Upper lobe of right lung (tissue), 1 donor: ENCODE measurements around the gene FALEC. TPM values are rescaled to one million over a fixed set of nuclear protein-coding genes. Genes with fewer than 3 reads are reported as not detected.
A peak's percentile ranks its signal among the peaks of the same experiment; 100 is the strongest.

Experiments used
- ATAC-seq: fragments of 200-7000 bp; cut with Tn5 transposase; one replicate; pipeline ENCODE4 v1.9.1; 2020; ENCODE audit warnings: mild to moderate bottlenecking, moderate library complexity
- DNase-seq: peaks from one replicate; pipeline ENCODE4 v3.0.0-alpha.2; 2020
- H3K27ac ChIP-seq: fragments of 200-600 bp; one replicate; pipeline ENCODE4 v1.8.0; 2022
- H3K27me3 ChIP-seq: fragments of 200-600 bp; one replicate; pipeline ENCODE4 v1.8.0; 2022; ENCODE audit warnings: mild to moderate bottlenecking
- H3K36me3 ChIP-seq: fragments of 200-600 bp; one replicate; pipeline ENCODE4 v1.8.0; 2022
- H3K4me1 ChIP-seq: fragments of 200-600 bp; one replicate; pipeline ENCODE4 v1.8.0; 2022
- H3K4me3 ChIP-seq: fragments of 200-600 bp; one replicate; pipeline ENCODE4 v1.8.0; 2022; ENCODE audit warnings: mild to moderate bottlenecking
- H3K9me3 ChIP-seq: fragments of 200-600 bp; one replicate; pipeline ENCODE4 v1.8.0; 2022
- CTCF ChIP-seq: fragments of 200-600 bp; IDR thresholded peaks from one replicate; pipeline ENCODE4 v1.8.0; 2022; ENCODE audit warnings: antibody characterized with exemption
- intact Hi-C: fragments of 100-400 bp; cut with DNase I; formaldehyde crosslinking; loops from one replicate; pipeline ENCODE4 v1.11.0; 2022
- total RNA-seq: library from RNA; stranded (reverse); fragmentation: NEBNext Ultra II Directional; extraction: Animal tissue kit (Norgen Biotek cat#: 25700); gene quantifications from one replicate; pipeline ENCODE4 v1.2.1, GENCODE V29; 2021
- donor health status: DM: no; HTN: yes; CAD: no; lungs with severe emphysema.

Gene FALEC
- total RNA-seq, 1 donor from 2014 or later, result 1.0 TPM

GRCh38 chr1:150536836-150537731 lies 21.5 kb downstream of the FALEC start:
- TF ChIP-seq CTCF, result no peak
- intact Hi-C loops, result no loop called here
- no peak for DNase-seq
- ATAC-seq, result no peak
- Histone ChIP-seq H3K4me1 (no peaks in the 10 kb centered on the region), H3K36me3 (no peaks in the 10 kb centered on the region), H3K9me3 (no peaks in the 10 kb centered on the region), H3K4me3 (no peak overlapping the region), H3K27me3 (no peaks in the 10 kb centered on the region), H3K27ac (no peak overlapping the region)

- Histone ChIP-seq H3K27ac (no peak overlapping the region), H3K9me3 (no peaks in the 10 kb centered on the region), H3K4me1 (no peaks in the 10 kb centered on the region), H3K36me3 (no peaks in the 10 kb centered on the region), H3K4me3 (no peak overlapping the region), H3K27me3 (no peaks in the 10 kb centered on the region)
- no peak for TF ChIP-seq CTCF
- intact Hi-C loops, result no loop called here
- ATAC-seq, result peak; percentile 68
- DNase-seq, result no peak
Measured at GRCh38 chr1:150537732-150538684, 22.5 kb downstream of the FALEC start.

- DNase-seq, result no peak
- intact Hi-C loops, result no loop called here
- peak; percentile 49 for ATAC-seq
- no peaks in the 10 kb centered on the region for H3K36me3 ChIP-seq
- no peak for TF ChIP-seq CTCF
- H3K27ac ChIP-seq, result no peak overlapping the region
- H3K4me3 ChIP-seq, result no peak overlapping the region
- peaks cover 5% of the 10 kb centered on the region for H3K4me1 ChIP-seq
- no peaks in the 10 kb centered on the region for H3K9me3 ChIP-seq
- H3K27me3 ChIP-seq, result no peaks in the 10 kb centered on the region
Measured at GRCh38 chr1:150543500-150544143, 28.1 kb downstream of the FALEC start.

GRCh38 chr1:150544204-150544603 lies 28.7 kb downstream of the FALEC start:
- H3K27me3 ChIP-seq, result no peaks in the 10 kb centered on the region

More at GRCh38 chr1:150544204-150544603, 28.7 kb downstream of the FALEC start:
- no peaks in the 10 kb centered on the region for H3K36me3 ChIP-seq
- intact Hi-C loops, result no loop called here
- DNase-seq (no peak), ATAC-seq (no peak)
- H3K27ac ChIP-seq, result peak overlapping the region; percentile 42
- H3K4me1 ChIP-seq, result peaks cover 5% of the 10 kb centered on the region
- H3K9me3 ChIP-seq, result no peaks in the 10 kb centered on the region
- no peak overlapping the region for H3K4me3 ChIP-seq
- no peak for TF ChIP-seq CTCF
